Fibroblast of the aortic adventitia (primary cell): ENCODE data around the gene MITD1. TPM values are rescaled to one million over a fixed set of nuclear protein-coding genes. Genes with fewer than 3 reads are reported as not detected.

Source experiments
- DNase-seq: peaks from one replicate; pipeline ENCODE4 v3.0.0-alpha.2; 2010; ENCODE audit warnings: low read depth
- H3K4me3 ChIP-seq: 2 replicates; pipeline ENCODE4 v1.5.1; 2011; ENCODE audit warnings: low read depth, mild to moderate bottlenecking, control low read depth, low read length, moderate library complexity
- CTCF ChIP-seq: IDR thresholded peaks from 2 replicates; pipeline ENCODE4 v1.5.1; 2011; ENCODE audit warnings: mild to moderate bottlenecking, low read length, control low read depth, inconsistent platforms; ENCODE audit not compliant: insufficient read depth
- total RNA-seq: library from RNA; depleted of rRNA; stranded (reverse); fragments of >200 nt; gene quantifications from 2 replicates; pipeline ENCODE4 v1.2.3, GENCODE V29; 2012; ENCODE audit warnings: low replicate concordance

The MITD1 gene
- total RNA-seq, 1 donor: 30.1 TPM

- TF ChIP-seq CTCF: no peak
- H3K4me3 ChIP-seq: peak within 1 kb of the TSS; percentile 93
- DNase-seq: peak; percentile 88
Observed at GRCh38 chr2:99154643-99155536, 26.0 kb downstream of the MITD1 start, which contains the start of the genes LIPT1 and TSGA10. LIPT1 (plus strand) TSS chr2:99154967; CDS start chr2:99161958, 6,991 bp downstream. TSGA10 (minus strand) TSS chr2:99154942; CDS start chr2:99109439, 45,503 bp downstream.

- TF ChIP-seq CTCF: no peak
- H3K4me3 ChIP-seq: peak overlapping the region; percentile 93
- peak; percentile 36 for DNase-seq
Observed at GRCh38 chr2:99153921-99154604, 26.8 kb downstream of the MITD1 start.

GRCh38 chr2:99152199-99152895, 28.5 kb downstream of the MITD1 start:
- TF ChIP-seq CTCF: no peak
- DNase-seq: no peak

GRCh38 chr2:99150706-99151105, 30.2 kb downstream of the MITD1 start:
- TF ChIP-seq CTCF: no peak
- H3K4me3 ChIP-seq: no peak overlapping the region
- DNase-seq: peak; percentile 22

More at GRCh38 chr2:99152199-99152895, 28.5 kb downstream of the MITD1 start:
- no peak overlapping the region for H3K4me3 ChIP-seq

- DNase-seq: peak; percentile 62
- peak within 1 kb of the TSS; percentile 87 for H3K4me3 ChIP-seq
- no peak for TF ChIP-seq CTCF
Observed at GRCh38 chr2:99141110-99142108, 39.4 kb downstream of the MITD1 start, which contains the start of gene C2orf15. C2orf15 (plus strand) TSS chr2:99141707; CDS start chr2:99150559, 8,852 bp downstream.
